Epithelial cell of esophagus (primary cell): Measurements from ENCODE around the gene TMIGD3.

Source experiments
- DNase-seq: peaks from one replicate; pipeline ENCODE4 v3.0.0; 2010; ENCODE audit warnings: low read depth
- H3K4me3 ChIP-seq: 2 replicates; pipeline ENCODE4 v1.5.1; 2011; ENCODE audit warnings: mild to moderate bottlenecking, low read length, control low read depth
- TF ChIP-seq, protein P1 (sequence below): IDR thresholded peaks from 2 replicates; pipeline ENCODE4 v1.5.1; 2011; ENCODE audit warnings: low read depth, mild to moderate bottlenecking, low read length, control low read depth, inconsistent platforms; ENCODE audit not compliant: insufficient read depth; ENCODE audit errors: missing control alignments

Gene TMIGD3

DNA sequence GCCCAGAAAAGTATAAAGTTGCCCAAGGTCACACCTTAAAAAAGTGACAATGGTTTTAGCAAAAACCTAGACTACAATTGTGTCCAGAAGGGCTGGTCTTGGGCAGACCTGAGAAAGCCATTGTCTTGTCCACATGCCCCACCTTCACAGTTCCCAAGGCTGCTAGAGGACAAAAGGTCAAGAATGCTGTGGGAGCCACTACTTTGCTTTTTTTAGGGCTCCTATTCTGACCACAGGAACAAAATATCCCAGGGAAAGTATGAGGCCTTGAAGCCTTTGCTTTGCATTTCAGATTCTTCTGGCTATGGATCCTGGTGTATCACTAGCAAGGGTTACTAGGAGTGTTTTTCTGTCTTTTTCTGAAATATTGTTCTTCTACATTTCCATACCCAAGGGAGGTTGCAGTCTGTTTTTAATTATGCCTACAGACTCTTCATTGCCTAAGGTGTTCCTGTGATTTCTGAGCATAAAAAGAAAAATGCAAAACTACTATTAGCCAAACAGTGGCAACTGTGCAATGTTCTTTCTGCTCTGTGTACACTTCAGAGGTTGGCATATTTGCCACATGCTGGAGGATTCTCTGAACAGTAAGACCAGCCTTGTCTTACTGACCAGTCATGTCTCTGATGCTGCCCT is 18.9 kb downstream of the TMIGD3 start:
- DNase-seq, result no peak
- TF ChIP-seq, protein P1, sequence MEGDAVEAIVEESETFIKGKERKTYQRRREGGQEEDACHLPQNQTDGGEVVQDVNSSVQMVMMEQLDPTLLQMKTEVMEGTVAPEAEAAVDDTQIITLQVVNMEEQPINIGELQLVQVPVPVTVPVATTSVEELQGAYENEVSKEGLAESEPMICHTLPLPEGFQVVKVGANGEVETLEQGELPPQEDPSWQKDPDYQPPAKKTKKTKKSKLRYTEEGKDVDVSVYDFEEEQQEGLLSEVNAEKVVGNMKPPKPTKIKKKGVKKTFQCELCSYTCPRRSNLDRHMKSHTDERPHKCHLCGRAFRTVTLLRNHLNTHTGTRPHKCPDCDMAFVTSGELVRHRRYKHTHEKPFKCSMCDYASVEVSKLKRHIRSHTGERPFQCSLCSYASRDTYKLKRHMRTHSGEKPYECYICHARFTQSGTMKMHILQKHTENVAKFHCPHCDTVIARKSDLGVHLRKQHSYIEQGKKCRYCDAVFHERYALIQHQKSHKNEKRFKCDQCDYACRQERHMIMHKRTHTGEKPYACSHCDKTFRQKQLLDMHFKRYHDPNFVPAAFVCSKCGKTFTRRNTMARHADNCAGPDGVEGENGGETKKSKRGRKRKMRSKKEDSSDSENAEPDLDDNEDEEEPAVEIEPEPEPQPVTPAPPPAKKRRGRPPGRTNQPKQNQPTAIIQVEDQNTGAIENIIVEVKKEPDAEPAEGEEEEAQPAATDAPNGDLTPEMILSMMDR, result no peak
- no peak overlapping the region for H3K4me3 ChIP-seq

DNA sequence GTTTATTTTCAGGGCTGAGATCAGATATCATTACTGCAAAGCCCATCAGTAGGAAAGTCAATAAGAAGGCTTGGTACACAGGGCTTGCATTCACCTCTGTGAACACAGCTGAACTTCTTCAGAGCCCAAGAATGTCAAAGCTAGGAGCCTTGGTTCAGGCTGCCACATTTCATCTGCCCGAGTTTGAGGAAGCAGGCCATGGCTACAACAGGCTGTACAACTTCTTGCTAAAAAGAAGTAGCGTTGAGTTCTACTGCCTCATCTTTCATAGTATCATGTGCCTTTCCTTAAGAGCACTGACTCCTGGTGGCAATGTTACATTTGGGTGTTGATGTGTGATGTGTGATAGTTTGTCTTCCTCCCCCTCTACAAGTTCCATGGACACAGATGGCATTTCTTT is 19.6 kb downstream of the TMIGD3 start:
- no peak for DNase-seq
- TF ChIP-seq, protein P1, result no peak
- no peak overlapping the region for H3K4me3 ChIP-seq

DNA sequence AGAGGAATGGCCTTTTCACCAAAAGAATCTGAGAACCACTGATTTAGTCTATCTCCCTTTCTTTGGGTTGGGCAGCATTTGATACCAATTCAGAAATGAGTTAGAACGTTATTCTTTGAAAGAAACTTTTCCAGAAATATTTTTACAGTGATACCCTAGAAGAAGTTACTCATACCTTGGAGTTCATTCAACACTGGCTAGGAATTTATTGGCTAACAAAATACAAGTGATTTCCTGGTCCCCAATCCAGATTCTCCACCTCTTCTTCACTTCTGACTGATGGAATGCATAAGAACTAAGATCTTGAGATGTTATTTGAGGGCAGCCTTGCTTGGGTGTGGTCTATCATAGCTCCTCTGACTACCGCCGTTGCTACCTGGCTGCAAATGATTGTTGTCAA is 20.3 kb downstream of the TMIGD3 start:
- no peak overlapping the region for H3K4me3 ChIP-seq
- TF ChIP-seq, protein P1, result no peak
- no peak for DNase-seq

DNA sequence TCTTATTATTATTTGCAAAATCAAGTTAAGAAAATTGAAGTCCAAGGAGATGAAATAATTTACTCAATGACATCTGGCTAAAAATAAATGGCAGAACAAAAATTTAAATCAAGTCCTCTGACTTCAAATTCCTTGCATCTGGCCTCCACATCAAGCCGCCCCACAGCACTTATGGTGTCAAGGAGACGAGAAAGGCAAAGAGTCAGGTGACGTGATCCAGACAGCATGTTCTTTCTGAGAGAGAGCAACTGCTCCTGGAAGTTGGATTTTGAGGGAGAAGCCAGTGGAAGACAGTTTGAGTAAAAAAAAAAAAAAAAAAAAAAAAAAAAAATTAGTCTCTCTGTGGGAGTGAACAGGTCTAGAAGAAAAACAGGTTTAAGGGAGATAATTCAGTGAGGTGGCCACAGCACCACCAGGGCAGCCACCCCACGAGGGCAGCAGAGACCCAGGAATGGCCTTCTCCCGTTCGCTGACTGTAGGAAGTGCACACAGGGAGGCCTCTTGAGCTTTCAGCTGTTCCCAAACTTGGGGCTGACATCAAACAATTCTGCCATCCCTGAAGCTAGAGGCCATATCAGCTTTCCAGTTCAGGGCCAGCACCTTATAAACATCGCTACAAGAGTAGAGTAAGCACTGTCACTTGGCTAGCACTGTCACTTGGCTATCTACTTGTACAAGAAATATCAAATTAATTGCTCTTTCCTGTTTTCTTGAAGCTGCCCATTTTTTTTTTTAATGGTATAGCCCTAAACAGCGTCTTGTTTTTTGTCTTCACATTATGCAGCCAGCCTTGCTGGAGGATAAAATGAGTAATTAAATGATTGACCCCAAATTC is 21.8 kb downstream of the TMIGD3 start:
- peak; percentile 76 for DNase-seq
- no peak overlapping the region for H3K4me3 ChIP-seq
- TF ChIP-seq, protein P1, result peak; percentile 70

DNA sequence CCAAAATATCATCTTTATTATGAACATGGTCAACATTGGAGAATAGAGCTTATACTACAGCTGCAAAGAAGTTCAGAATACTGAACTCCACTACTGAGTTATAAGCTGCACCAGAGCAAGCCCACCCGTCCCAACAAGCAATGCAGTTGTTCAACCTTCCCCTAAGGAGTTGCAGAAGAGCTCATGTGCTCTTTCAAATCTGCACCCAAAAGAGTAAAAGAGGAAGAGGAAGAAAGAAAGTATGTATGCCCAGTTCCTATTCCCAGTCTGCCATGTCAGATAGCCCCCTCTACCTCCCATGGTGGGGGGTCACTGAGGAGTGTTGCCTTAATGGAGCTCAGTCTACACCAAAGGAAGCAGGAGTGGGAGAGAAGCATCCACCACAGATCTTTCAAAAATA is 22.8 kb downstream of the TMIGD3 start:
- TF ChIP-seq, protein P1, result no peak
- no peak for DNase-seq
- no peak overlapping the region for H3K4me3 ChIP-seq

DNA sequence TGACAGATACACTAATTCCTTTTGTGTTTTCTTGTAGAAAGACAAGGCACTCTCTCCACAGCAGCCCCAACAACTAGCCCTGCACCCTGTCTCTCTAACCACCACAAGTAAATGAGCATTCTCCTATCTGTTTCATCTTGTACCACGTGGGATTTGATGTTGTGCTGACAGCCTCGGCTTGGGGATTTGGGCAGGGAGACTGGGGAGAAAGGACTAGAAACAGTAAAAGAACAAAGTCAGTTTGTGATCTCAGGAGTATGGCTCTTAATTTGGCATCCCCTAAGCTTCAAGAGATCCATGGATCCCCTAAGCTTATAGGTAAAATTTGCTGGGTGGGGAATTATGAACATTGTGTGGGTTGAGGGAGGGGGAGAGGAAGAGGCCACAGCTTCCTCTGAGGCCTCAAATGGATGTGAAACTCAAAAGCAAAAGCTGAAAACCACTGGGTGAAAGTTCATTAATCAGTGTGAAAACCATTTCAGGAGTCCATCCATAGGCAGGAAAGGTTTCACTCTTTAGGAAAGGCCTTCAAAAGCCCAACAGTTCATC is 26.6 kb downstream of the TMIGD3 start:
- DNase-seq, result no peak
- TF ChIP-seq, protein P1, result no peak
- H3K4me3 ChIP-seq, result no peak overlapping the region
